Measurements from ENCODE around the gene ESM1. TPM values are rescaled to one million over a fixed set of nuclear protein-coding genes. Genes with fewer than 3 reads are reported as not detected.

Gene ESM1
- total and polyA plus RNA-seq, 9 of the 15 experiments (the other 6 are each of a cell fraction or from before 2014, with no cell fraction given) = not detected

DNA sequence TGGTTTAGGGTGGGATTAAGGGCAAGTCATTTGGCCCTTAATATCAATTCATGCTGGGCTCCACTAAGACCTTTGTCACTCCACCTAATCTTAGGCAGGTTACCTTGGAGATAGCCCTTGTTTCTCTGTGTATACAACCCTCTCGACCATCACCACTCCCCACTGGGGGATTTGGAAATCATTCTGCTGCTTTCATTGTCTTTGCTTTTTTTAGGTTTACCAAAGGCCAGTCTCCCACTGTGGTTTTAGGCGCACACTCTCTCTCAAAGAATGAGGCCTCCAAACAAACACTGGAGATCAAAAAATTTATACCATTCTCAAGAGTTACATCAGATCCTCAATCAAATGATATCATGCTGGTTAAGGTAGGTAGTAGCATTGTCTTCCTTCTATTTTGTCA, 44.8 kb upstream of the ESM1 start (continued):
- TF ChIP-seq ZNF311 (CRISPR knock-in tag; IDR thresholded peaks at IDR 0.05) (no peak), SP2 (IDR thresholded peaks at IDR 0.05; ENCODE audit: extremely low read depth, low read depth, low read length, poor library complexity, severe bottlenecking) (no peak), FOXM1 (IDR thresholded peaks at IDR 0.05; ENCODE audit: low read depth) (no peak), FOXM1 (CRISPR knock-in tag; IDR thresholded peaks at IDR 0.05; ENCODE audit: low read depth) (no peak), RBM25 (IDR thresholded peaks at IDR 0.05; ENCODE audit: low read depth, low read length, severe bottlenecking) (no peak)
- TF ChIP-seq, protein P1, sequence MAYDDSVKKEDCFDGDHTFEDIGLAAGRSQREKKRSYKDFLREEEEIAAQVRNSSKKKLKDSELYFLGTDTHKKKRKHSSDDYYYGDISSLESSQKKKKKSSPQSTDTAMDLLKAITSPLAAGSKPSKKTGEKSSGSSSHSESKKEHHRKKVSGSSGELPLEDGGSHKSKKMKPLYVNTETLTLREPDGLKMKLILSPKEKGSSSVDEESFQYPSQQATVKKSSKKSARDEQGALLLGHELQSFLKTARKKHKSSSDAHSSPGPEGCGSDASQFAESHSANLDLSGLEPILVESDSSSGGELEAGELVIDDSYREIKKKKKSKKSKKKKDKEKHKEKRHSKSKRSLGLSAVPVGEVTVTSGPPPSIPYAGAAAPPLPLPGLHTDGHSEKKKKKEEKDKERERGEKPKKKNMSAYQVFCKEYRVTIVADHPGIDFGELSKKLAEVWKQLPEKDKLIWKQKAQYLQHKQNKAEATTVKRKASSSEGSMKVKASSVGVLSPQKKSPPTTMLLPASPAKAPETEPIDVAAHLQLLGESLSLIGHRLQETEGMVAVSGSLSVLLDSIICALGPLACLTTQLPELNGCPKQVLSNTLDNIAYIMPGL (CRISPR knock-in tag; IDR thresholded peaks at IDR 0.05) = no peak

DNA sequence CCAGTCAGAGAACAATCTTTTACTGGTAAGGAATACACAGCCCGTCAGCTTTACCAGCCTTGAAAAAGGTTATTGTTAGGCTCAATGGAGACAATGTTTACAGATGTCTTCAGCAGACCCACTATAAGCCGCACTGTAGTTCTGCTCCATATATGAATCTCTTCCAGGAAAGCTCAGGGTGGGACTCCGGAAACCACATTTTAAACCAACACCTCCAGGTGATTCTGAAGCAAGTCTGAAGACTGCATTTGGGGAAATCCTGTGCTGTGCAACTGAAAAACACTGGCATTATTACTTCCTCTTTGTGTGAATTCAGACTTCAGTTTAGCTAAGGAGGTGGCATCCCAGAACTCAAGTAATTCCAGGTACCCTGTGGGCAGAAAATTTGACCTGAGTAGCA, 42.2 kb upstream of the ESM1 start:
- Histone ChIP-seq H4K20me1 (replicated peaks; ENCODE audit: control insufficient read depth, insufficient read depth, low read length) (no peaks in the 10 kb centered on the region), H3K4me2 (ENCODE audit: insufficient read depth, low read length) (no peak overlapping the region), H3K4me3 (no peak overlapping the region), H3K4me1 (replicated peaks in 1 of 2; ENCODE audit: control insufficient read depth in 2 of 2, insufficient read depth in 2 of 2, low read length in 2 of 2) (no peaks in the 10 kb centered on the region), H3K9ac (ENCODE audit: insufficient read depth in 1 of 2, low read depth in 2 of 2, low read length in 2 of 2) (no peak overlapping the region), H3K79me2 (ENCODE audit: control insufficient read depth, insufficient read depth, low read length) (no peaks in the 10 kb centered on the region), H2AFZ (ENCODE audit: low read depth, low read length) (no peak overlapping the region), H3K27ac (ENCODE audit: extremely low read depth, low read depth, low read length) (no peak overlapping the region), H3K9me1 (ENCODE audit: control insufficient read depth, insufficient read depth, low read length) (no peaks in the 10 kb centered on the region), H3K9me3 (replicated peaks; ENCODE audit: control insufficient read depth, insufficient read depth, low read depth, low read length) (no peaks in the 10 kb centered on the region), H3K36me3 (ENCODE audit: control insufficient read depth, insufficient read depth, low read length) (no peaks in the 10 kb centered on the region), H3K27me3 (ENCODE audit: control insufficient read depth in 2 of 2, insufficient read depth in 2 of 2, low read length in 2 of 2) (peaks cover 0 to 15% of the 10 kb centered on the region in 2 experiments; a peak in 3 of 5 replicates)
- ChIA-PET CTCF (ENCODE audit: low intra/inter-chr PET ratio) (no interaction called here), POLR2A (interaction anchor here (1.5 kb wide), 1 partner anchor 9 kb away, joined by 3 read pairs; no protein-coding TSS in a partner anchor)
- FAIRE-seq (no peak), DNase-seq (ENCODE audit: extremely low read depth in 1 of 4, low spot score in 3 of 4) (no peak), ATAC-seq (no peak)
- WGBS (ENCODE audit: insufficient coverage, low coverage, missing lambda C conversion rate) = 2% methylated on average over 3 of the region's 3 CpGs
- intact Hi-C loops (cut with micrococcal nuclease) = no loop called here
- no peak for TF ChIP-seq TAF9B (IDR thresholded peaks at IDR 0.05; ENCODE audit: partially characterized antibody)
- no peak for TF ChIP-seq FIP1L1 (IDR thresholded peaks at IDR 0.05; ENCODE audit: low read depth, low read length, poor library complexity, severe bottlenecking)
- no peak for TF ChIP-seq SRSF1 (IDR thresholded peaks at IDR 0.05; ENCODE audit: low read depth, low read length)
- no peak for TF ChIP-seq ADNP (tag; IDR thresholded peaks at IDR 0.05)
- TF ChIP-seq, protein P2, sequence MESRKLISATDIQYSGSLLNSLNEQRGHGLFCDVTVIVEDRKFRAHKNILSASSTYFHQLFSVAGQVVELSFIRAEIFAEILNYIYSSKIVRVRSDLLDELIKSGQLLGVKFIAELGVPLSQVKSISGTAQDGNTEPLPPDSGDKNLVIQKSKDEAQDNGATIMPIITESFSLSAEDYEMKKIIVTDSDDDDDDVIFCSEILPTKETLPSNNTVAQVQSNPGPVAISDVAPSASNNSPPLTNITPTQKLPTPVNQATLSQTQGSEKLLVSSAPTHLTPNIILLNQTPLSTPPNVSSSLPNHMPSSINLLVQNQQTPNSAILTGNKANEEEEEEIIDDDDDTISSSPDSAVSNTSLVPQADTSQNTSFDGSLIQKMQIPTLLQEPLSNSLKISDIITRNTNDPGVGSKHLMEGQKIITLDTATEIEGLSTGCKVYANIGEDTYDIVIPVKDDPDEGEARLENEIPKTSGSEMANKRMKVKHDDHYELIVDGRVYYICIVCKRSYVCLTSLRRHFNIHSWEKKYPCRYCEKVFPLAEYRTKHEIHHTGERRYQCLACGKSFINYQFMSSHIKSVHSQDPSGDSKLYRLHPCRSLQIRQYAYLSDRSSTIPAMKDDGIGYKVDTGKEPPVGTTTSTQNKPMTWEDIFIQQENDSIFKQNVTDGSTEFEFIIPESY (CRISPR knock-in tag; IDR thresholded peaks at IDR 0.05) = no peak
- no peak for TF ChIP-seq ARID1B (IDR thresholded peaks at IDR 0.05)
- TF ChIP-seq SMARCC2 (IDR thresholded peaks at IDR 0.05; ENCODE audit: low read depth) = no peak
- TF ChIP-seq RBM15 (IDR thresholded peaks at IDR 0.05; ENCODE audit: insufficient read depth, low read length) = no peak
- TF ChIP-seq ZNF766 (CRISPR knock-in tag; conservative IDR thresholded peaks at IDR 0.05) = no peak
- no peak for TF ChIP-seq ZNF780A (CRISPR knock-in tag; IDR thresholded peaks at IDR 0.05)
- TF ChIP-seq, protein P3, sequence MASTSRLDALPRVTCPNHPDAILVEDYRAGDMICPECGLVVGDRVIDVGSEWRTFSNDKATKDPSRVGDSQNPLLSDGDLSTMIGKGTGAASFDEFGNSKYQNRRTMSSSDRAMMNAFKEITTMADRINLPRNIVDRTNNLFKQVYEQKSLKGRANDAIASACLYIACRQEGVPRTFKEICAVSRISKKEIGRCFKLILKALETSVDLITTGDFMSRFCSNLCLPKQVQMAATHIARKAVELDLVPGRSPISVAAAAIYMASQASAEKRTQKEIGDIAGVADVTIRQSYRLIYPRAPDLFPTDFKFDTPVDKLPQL (IDR thresholded peaks at IDR 0.05; ENCODE audit: extremely low read depth, insufficient read length) = no peak
- in situ Hi-C loops (cut with MboI) = no loop called here
- BruUV-seq (replicated peaks) = no TSS peak
